Measurements from ENCODE around the gene NPHP4.

Gene NPHP4

GRCh38 chr1:5998051-5998905 lies 6.1 kb upstream of the NPHP4 start:
- no peak for TF ChIP-seq CTCF (IDR thresholded peaks at IDR 0.05; ENCODE audit: borderline replicate concordance, insufficient read depth, low read depth, low read length)
- no peak overlapping the region for H3K4me3 ChIP-seq (ENCODE audit: low read depth, low read length)

GRCh38 chr1:5997316-5997715 lies 5.1 kb upstream of the NPHP4 start:
- no peak overlapping the region for H3K4me3 ChIP-seq (ENCODE audit: low read depth, low read length)
- TF ChIP-seq CTCF (IDR thresholded peaks at IDR 0.05; ENCODE audit: borderline replicate concordance, insufficient read depth, low read depth, low read length), result no peak

- no peak overlapping the region for H3K4me3 ChIP-seq (ENCODE audit: low read depth, low read length)
These were observed 4.5 kb upstream of the NPHP4 start for GRCh38 chr1:5996641-5997270.

GRCh38 chr1:5995871-5996630 lies 3.8 kb upstream of the NPHP4 start:
- no peak overlapping the region for H3K4me3 ChIP-seq (ENCODE audit: low read depth, low read length)
- no peak for TF ChIP-seq CTCF (IDR thresholded peaks at IDR 0.05; ENCODE audit: borderline replicate concordance, insufficient read depth, low read depth, low read length)

More at GRCh38 chr1:5996641-5997270, 4.5 kb upstream of the NPHP4 start:
- no peak for TF ChIP-seq CTCF (IDR thresholded peaks at IDR 0.05; ENCODE audit: borderline replicate concordance, insufficient read depth, low read depth, low read length)

- H3K4me3 ChIP-seq (ENCODE audit: low read depth, low read length), result peak overlapping the region; percentile 96
- TF ChIP-seq CTCF (IDR thresholded peaks at IDR 0.05; ENCODE audit: borderline replicate concordance, insufficient read depth, low read depth, low read length), result 0 out of 2 replicates have a peak, but pooled peaks have one; percentile 28
These were observed 2.7 kb upstream of the NPHP4 start for GRCh38 chr1:5994713-5995621.

Measured in GM12875 (cell line).